GM18505 (cell line): Measurements from ENCODE around the gene CHST13.

Experiments used
- ATAC-seq: cut with Tn5 transposase; IDR thresholded peaks from one replicate; pipeline ENCODE4 v1.9.1; 2021; ENCODE audit not compliant: unreplicated experiment
- POLR2A ChIP-seq: IDR thresholded peaks from 4 replicates; pipeline ENCODE4 v1.6.1; 2011; ENCODE audit warnings: borderline replicate concordance; ENCODE audit not compliant: insufficient read depth, insufficient read length; ENCODE audit errors: extremely low read depth

Gene CHST13

GRCh38 chr3:126519506-126520455 lies 4.2 kb upstream of the CHST13 start:
- TF ChIP-seq POLR2A = no peak
- ATAC-seq = no peak

DNA sequence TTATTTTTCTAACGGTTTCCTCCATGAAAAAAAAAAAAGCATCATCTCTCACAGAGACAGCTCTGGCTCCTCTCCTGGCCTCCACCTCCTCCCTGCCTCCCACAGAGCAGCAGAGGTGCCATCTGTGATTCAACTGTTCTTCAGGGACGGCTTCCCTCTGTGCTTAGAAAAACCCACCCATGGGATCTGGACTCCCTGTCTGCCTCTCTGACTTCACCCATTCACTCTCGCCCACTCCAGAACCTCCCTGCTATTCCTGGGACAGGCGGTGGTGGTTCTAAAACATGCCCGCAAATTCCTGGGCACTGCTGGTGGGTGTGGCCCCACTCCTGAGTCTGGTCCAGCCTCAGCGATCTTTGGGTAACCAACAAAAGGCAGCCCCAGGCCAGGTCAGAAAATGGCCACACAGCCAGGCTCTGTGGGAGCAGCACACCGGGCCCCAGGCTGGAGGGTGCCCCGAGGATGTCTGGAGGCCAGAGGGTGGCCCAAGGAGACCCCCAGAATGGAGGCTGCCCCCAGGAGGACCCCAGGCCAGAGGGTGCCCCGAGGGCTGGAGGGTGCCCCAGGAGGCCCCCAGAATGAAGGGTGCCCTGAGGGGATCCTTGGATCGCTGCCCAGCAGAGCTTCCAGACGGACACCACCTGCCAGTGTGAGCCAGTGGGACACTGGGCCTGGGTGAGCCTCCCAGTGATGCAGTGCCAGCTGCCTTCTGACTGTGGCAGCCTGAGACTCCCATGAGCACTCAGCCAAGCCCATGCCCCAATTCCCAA lies 2.6 kb upstream of the CHST13 start:
- ATAC-seq = no peak

DNA sequence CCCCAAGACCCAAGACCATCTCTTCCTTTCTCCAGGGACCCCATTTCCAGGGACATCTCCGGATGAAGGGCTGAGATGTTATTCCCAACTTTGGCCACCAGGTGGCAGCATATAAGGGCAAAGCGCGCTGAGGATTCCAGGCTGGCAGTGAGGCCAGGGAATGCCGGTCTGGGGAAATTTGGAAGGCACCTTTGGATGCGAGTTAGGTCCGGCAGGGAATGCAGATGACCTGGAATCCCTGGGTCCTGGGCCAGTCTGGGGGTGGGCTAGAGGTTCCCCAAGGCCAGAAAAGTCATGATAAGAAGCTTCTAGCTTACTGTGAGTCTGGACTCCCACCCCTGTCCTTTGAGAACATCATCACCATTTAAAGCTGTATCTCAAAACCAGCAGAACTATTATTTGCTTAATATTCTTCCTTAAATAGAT lies 1.6 kb upstream of the CHST13 start:
- TF ChIP-seq POLR2A = no peak
- no peak for ATAC-seq

More for the DNA sequence above, 2.6 kb upstream of the CHST13 start:
- TF ChIP-seq POLR2A = no peak

DNA sequence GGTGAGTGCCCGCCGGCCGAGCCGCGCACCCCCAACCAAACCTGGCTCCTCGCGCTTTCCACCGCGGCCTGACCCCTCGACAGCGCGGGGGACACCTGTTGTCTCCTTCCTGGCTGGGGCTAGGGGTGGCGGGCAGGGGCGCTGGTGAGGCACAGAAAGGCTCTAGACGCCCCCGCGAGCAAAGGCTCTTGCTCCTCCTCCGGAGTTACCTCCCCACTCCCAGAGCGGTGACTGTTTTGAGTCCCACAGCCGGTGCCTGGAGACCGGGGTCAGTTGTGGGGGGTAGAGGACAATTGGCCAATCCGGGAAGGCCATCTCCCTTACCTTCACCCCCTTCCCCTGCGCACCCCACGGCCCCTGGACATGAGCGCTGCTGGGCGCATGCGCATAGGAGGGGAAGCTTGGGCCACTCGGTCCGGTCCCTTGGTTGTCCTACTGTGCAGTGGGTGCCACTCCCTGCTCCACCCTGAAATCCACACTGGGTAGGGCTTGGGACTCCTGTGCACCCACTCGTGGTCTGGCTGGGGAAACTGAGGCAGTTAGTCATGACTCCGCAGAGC lies 554 bp downstream of the CHST13 start:
- no peak for ATAC-seq
- TF ChIP-seq POLR2A = no peak

GRCh38 chr3:126525091-126525852 lies 1.3 kb downstream of the CHST13 start:
- no peak for TF ChIP-seq POLR2A
- no peak for ATAC-seq

GRCh38 chr3:126525853-126526667 lies 2.1 kb downstream of the CHST13 start:
- no peak for TF ChIP-seq POLR2A

GRCh38 chr3:126526668-126527005 lies 2.7 kb downstream of the CHST13 start:
- no peak for TF ChIP-seq POLR2A
- no peak for ATAC-seq

More at GRCh38 chr3:126525853-126526667, 2.1 kb downstream of the CHST13 start:
- ATAC-seq = no peak

DNA sequence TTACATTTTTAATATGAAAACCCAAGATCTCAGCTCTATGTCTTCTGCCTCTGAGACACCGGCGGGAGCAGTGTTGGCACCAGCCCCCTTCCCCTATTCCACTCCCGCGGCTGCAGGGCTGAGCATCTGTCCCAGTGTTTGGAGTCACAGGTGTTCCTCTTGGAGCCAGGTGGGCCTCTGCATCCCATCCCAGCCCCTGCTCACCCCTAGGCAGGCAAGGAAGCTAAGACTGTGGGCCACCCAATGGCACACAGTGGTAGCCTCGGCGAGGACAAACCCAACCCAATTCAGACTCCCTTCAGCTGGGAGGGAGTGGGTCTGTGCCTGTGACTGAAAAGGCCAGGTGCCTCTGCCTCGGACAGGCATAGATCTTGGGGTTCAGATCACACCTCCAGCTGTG lies 3.1 kb downstream of the CHST13 start:
- no peak for ATAC-seq
- TF ChIP-seq POLR2A = no peak

- no peak for ATAC-seq
- no peak for TF ChIP-seq POLR2A
Observed at GRCh38 chr3:126527455-126528211, 3.7 kb downstream of the CHST13 start.

- no peak for ATAC-seq
- no peak for TF ChIP-seq POLR2A
Observed at GRCh38 chr3:126528419-126528799, 4.5 kb downstream of the CHST13 start.

DNA sequence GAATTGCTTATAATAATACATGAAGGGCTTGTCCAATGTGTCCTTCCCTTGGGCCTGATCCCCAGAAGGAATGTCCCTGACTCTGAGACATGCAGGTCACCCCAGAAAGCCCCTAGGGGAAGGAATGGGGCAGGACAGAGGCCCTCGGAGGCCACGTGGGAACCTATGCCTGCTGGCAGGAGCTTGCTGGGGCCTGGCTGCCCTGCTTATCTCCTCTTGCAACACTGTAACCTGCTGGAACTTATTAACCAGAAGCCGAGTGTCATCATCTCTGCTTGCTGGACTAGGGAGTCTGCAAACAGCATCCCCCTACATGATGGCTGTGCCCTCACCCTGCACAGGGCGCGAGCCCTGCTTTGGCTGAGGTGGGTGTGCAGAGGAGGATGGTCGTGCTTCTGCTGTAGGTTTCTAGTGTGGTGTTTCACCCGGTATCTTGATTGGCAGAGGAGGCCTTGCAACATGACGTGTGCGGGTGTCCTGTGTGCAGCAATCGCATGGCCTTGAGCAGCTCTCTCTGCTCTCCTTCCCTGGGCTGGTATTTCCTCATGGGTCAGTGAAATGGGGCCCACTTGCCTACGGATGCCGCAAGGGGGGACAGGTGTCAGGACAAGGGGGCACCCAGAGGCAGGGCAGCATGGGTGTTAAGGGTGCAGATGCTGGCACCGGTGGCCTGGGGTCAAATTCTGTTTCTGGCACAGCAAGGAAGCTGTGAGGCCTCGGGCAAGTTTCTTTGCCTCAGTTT lies 5.0 kb downstream of the CHST13 start:
- no peak for TF ChIP-seq POLR2A
- ATAC-seq = no peak
